H9 (cell line): ENCODE data around the gene RIMBP2. TPM values are rescaled to one million over a fixed set of nuclear protein-coding genes. Genes with fewer than 3 reads are reported as not detected.

Source experiments
- DNase-seq: peaks from one replicate; pipeline ENCODE4 v3.0.0-alpha.2; 2017
- H2AFZ ChIP-seq: one replicate; pipeline ENCODE4 v1.6.1; 2013; ENCODE audit warnings: mild to moderate bottlenecking, low read length, control low read depth, moderate library complexity
- H2AK5ac ChIP-seq: 2 replicates; pipeline ENCODE4 v1.6.1; 2013; ENCODE audit warnings: low read length, control low read depth, mixed read lengths; ENCODE audit not compliant: insufficient read length
- H2BK120ac ChIP-seq: one replicate; pipeline ENCODE4 v1.6.1; 2013; ENCODE audit warnings: low read depth, mild to moderate bottlenecking, low read length, control low read depth, inconsistent platforms; ENCODE audit not compliant: poor library complexity, severe bottlenecking
- H2BK12ac ChIP-seq: 2 replicates; pipeline ENCODE4 v1.6.1; 2013; ENCODE audit warnings: low read length, control low read depth, mixed read lengths, low read depth; ENCODE audit not compliant: insufficient read length
- H2BK15ac ChIP-seq: 2 replicates; pipeline ENCODE4 v1.6.1; 2013; ENCODE audit warnings: low read depth, low read length, control low read depth
- H2BK20ac ChIP-seq: one replicate; pipeline ENCODE4 v1.6.1; 2013; ENCODE audit warnings: low read depth, mild to moderate bottlenecking, low read length, control low read depth, inconsistent platforms; ENCODE audit not compliant: poor library complexity, severe bottlenecking
- H2BK5ac ChIP-seq: 2 replicates; pipeline ENCODE4 v1.6.1; 2013; ENCODE audit warnings: low read length, control low read depth, mixed read lengths; ENCODE audit not compliant: insufficient read length
- H3K14ac ChIP-seq: 2 replicates; pipeline ENCODE4 v1.6.1; 2013; ENCODE audit warnings: low read length, control low read depth; ENCODE audit not compliant: insufficient read depth
- H3K18ac ChIP-seq: 2 replicates; pipeline ENCODE4 v1.6.1; 2013; ENCODE audit warnings: low read depth, mild to moderate bottlenecking, mixed read lengths, low read length, control low read depth; ENCODE audit not compliant: insufficient read length
- H3K23ac ChIP-seq: 2 replicates; pipeline ENCODE4 v1.6.1; 2013; ENCODE audit warnings: low read length, control low read depth, mixed read lengths, low read depth; ENCODE audit not compliant: insufficient read length
- H3K23me2 ChIP-seq: 2 replicates; pipeline ENCODE4 v1.6.1; 2013; ENCODE audit warnings: low read depth, mild to moderate bottlenecking, mixed read lengths, low read length, control low read depth; ENCODE audit not compliant: insufficient read length, poor library complexity, severe bottlenecking
- H3K27ac ChIP-seq: 2 replicates; pipeline ENCODE4 v1.5.1; 2013; ENCODE audit warnings: low read length, control low read depth, mixed read lengths, low read depth; ENCODE audit not compliant: insufficient read length
- H3K27me3 ChIP-seq: 2 replicates; pipeline ENCODE4 v1.6.1; 2013; ENCODE audit warnings: low read length, control low read depth, inconsistent platforms; ENCODE audit not compliant: insufficient read depth
- H3K4ac ChIP-seq: 2 replicates; pipeline ENCODE4 v1.6.1; 2013; ENCODE audit warnings: low read depth, mild to moderate bottlenecking, control low read depth, inconsistent platforms, low read length, moderate library complexity
- H3K4me1 ChIP-seq: 2 replicates; pipeline ENCODE4 v1.6.1; 2013; ENCODE audit warnings: low read length, control low read depth, inconsistent platforms; ENCODE audit not compliant: insufficient read depth
- H3K4me2 ChIP-seq: 2 replicates; pipeline ENCODE4 v1.6.1; 2013; ENCODE audit warnings: low read length, control low read depth, mixed read lengths; ENCODE audit not compliant: insufficient read length, insufficient read depth
- H3K56ac ChIP-seq: 2 replicates; pipeline ENCODE4 v1.6.1; 2013; ENCODE audit warnings: low read depth, mild to moderate bottlenecking, mixed read lengths, low read length, control low read depth; ENCODE audit not compliant: insufficient read length
- H3K79me1 ChIP-seq: 2 replicates; pipeline ENCODE4 v1.6.1; 2013; ENCODE audit warnings: low read depth, mild to moderate bottlenecking, moderate library complexity, low read length, control low read depth, inconsistent platforms; ENCODE audit not compliant: insufficient read depth, poor library complexity, severe bottlenecking
- H3K79me2 ChIP-seq: 2 replicates; pipeline ENCODE4 v1.6.1; 2013; ENCODE audit warnings: low read length, control low read depth, inconsistent platforms; ENCODE audit not compliant: insufficient read depth
- H3K9ac ChIP-seq: 2 replicates; pipeline ENCODE4 v1.6.1; 2013; ENCODE audit warnings: low read length, control low read depth, mixed read lengths; ENCODE audit not compliant: insufficient read length; ENCODE audit errors: extremely low read depth
- H3K9me3 ChIP-seq: one replicate; pipeline ENCODE4 v1.6.1; 2013; ENCODE audit warnings: low read depth, low read length, inconsistent platforms; ENCODE audit not compliant: control insufficient read depth
- H3T11ph ChIP-seq: one replicate; pipeline ENCODE4 v1.6.1; 2013; ENCODE audit warnings: mild to moderate bottlenecking, low read length, control low read depth, inconsistent platforms
- H4K20me1 ChIP-seq: one replicate; pipeline ENCODE4 v1.6.1; 2013; ENCODE audit not compliant: control insufficient read depth, insufficient read length, insufficient read depth
- H4K5ac ChIP-seq: 2 replicates; pipeline ENCODE4 v1.6.1; 2013; ENCODE audit warnings: low read depth, mild to moderate bottlenecking, mixed read lengths, low read length, control low read depth; ENCODE audit not compliant: insufficient read length
- H4K8ac ChIP-seq: replicated peaks from 2 replicates; pipeline ENCODE4 v1.6.1; 2013; ENCODE audit warnings: low read length, control low read depth, mixed read lengths, low read depth; ENCODE audit not compliant: insufficient read length
- H4K91ac ChIP-seq: 2 replicates; pipeline ENCODE4 v1.6.1; 2013; ENCODE audit warnings: low read depth, mild to moderate bottlenecking, moderate library complexity, mixed read lengths, low read length, control low read depth; ENCODE audit not compliant: insufficient read length
- H3K27ac Mint-ChIP-seq, 3 experiments: 2 replicates in 2 of 3; 3 replicates in 1 of 3; pipeline ENCODE4 v1.8.0; 2020 to 2021; ENCODE audit warnings: mixed read lengths in 3 of 3, mild to moderate bottlenecking in 1 of 3, moderate library complexity in 1 of 3
- H3K27me3 Mint-ChIP-seq: 2 replicates; pipeline ENCODE4 v1.8.0; 2021; ENCODE audit warnings: low read depth, mild to moderate bottlenecking, moderate library complexity, mixed read lengths
- H3K36me3 Mint-ChIP-seq, 3 experiments: 2 replicates in 2 of 3; 3 replicates in 1 of 3; pipeline ENCODE4 v1.8.0; 2020 to 2021; ENCODE audit warnings: low read depth in 3 of 3, mixed read lengths in 3 of 3; ENCODE audit not compliant: insufficient read depth in 1 of 3
- H3K4me1 Mint-ChIP-seq, 2 experiments: 2 replicates each; pipeline ENCODE4 v1.8.0; 2020; ENCODE audit warnings: mixed read lengths in 2 of 2
- H3K4me3 Mint-ChIP-seq, 2 experiments: 2 replicates in 1 of 2; 3 replicates in 1 of 2; pipeline ENCODE4 v1.8.0; 2020 to 2021; ENCODE audit warnings: mild to moderate bottlenecking in 2 of 2, mixed read lengths in 2 of 2, moderate library complexity in 1 of 2
- H3K9me3 Mint-ChIP-seq, 2 experiments: 2 replicates in 1 of 2; 3 replicates in 1 of 2; pipeline ENCODE4 v1.8.0; 2020; ENCODE audit warnings: mild to moderate bottlenecking in 2 of 2, mixed read lengths in 2 of 2, moderate library complexity in 1 of 2
- CTCF ChIP-seq: fragments of 200-600 bp; sonication (generic); conservative IDR thresholded peaks from 3 replicates; pipeline ENCODE4 v1.8.0; 2021; ENCODE audit warnings: antibody characterized with exemption, mild to moderate bottlenecking
- WGBS: extraction: QIAGEN DNeasy Blood & Tissue Kit; methylation state at CpG from one replicate; pipeline ENCODE4 v1.1.7; 2013; ENCODE audit warnings: missing lambda C conversion rate, low lambda C conversion rate, mixed read lengths; ENCODE audit not compliant: insufficient read length; ENCODE audit errors: extremely low coverage; 5-methylcytosine and 5-hydroxymethylcytosine counted together
- total RNA-seq: library from RNA; stranded (reverse); gene quantifications from 2 replicates; pipeline ENCODE4 v1.2.1, GENCODE V29; 2021

RIMBP2 gene
- total RNA-seq, 1 experiment from 2014 or later, result 0.70 TPM

- Histone ChIP-seq H2BK5ac (no peak overlapping the region), H3K18ac (no peak overlapping the region), H3K23me2 (no peaks in the 10 kb centered on the region), H4K91ac (no peak overlapping the region), H2BK12ac (no peak overlapping the region), H3K14ac (no peak overlapping the region; the same call in 1 of the 2 replicates), H3K56ac (no peak overlapping the region), H2AFZ (no peak overlapping the region), H4K5ac (no peak overlapping the region), H4K8ac (no peak overlapping the region), H3K79me1 (no peaks in the 10 kb centered on the region), H3T11ph (no peak overlapping the region), H2BK120ac (no peak overlapping the region), H3K27me3 (no peaks in the 10 kb centered on the region), H3K4me1 (no peaks in the 10 kb centered on the region), H2BK20ac (no peak overlapping the region), H2AK5ac (no peak overlapping the region), H3K4me2 (no peak overlapping the region), H3K9me3 (no peaks in the 10 kb centered on the region), H3K9ac (no peak overlapping the region), H4K20me1 (no peaks in the 10 kb centered on the region), H3K79me2 (no peaks in the 10 kb centered on the region), H3K23ac (no peak overlapping the region), H3K4ac (no peak overlapping the region), H3K27ac (no peak overlapping the region), H2BK15ac (no peak overlapping the region)
- Mint-ChIP-seq H3K27ac (peak overlapping the region in 2 of 3 experiments; percentile 80 to 81; a peak in 4 of 7 replicates), H3K4me3 (no peak overlapping the region), H3K36me3 (no peaks in the 10 kb centered on the region), H3K9me3 (no peaks in the 10 kb centered on the region), H3K27me3 (no peaks in the 10 kb centered on the region; the same call in 1 of the 2 replicates), H3K4me1 (peaks cover 3 to 15% of the 10 kb centered on the region in 2 experiments; a peak in 3 of 4 replicates)
- no CpG with 5 or more reads among the region's 36 CpGs for WGBS
- no peak for TF ChIP-seq CTCF
- peak; percentile 26 for DNase-seq
Measured at GRCh38 chr12:130424858-130425697, 291.0 kb downstream of the RIMBP2 start.
